HG02571 (cell line): ENCODE data around the gene PRR20A.
"Not testable (repeated sequence)": the region's sequence is repeated elsewhere in the genome, so short reads cannot be mapped to it uniquely, and the experiment has no call there.

Experiments
- ATAC-seq: cut with Tn5 transposase; IDR thresholded peaks from one replicate; pipeline ENCODE4 v1.9.1; 2021; ENCODE audit warnings: mild to moderate bottlenecking, moderate library complexity; ENCODE audit not compliant: unreplicated experiment

Gene PRR20A

GRCh38 chr13:57140235-57140968 lies at the start of gene PRR20A:
PRR20A (plus strand) TSS chr13:57140918; CDS start chr13:57141305, 387 bp downstream.
- not testable (repeated sequence) for ATAC-seq

- ATAC-seq: no peak
These were observed 25.8 kb upstream of the PRR20A start for GRCh38 chr13:57114945-57115344.

DNA sequence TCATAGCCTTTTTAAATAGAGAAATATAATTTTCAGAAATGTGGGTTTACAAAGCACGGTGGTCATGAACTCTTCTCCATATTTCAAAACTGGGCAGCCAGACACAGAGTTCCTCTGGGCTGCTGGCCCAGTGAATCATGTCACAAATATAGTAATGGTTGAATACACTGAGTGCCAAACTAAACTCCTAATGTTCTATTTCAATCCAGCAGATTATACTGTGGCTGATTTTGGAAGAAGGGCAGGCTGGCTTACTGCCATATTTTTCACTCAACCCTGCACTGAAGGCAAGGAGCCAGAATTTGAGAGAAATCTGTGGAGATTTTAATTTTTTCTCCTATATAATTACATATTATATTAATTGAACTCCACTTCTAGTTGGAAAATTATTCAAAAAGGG lies 17.0 kb upstream of the PRR20A start:
- no peak for ATAC-seq

DNA sequence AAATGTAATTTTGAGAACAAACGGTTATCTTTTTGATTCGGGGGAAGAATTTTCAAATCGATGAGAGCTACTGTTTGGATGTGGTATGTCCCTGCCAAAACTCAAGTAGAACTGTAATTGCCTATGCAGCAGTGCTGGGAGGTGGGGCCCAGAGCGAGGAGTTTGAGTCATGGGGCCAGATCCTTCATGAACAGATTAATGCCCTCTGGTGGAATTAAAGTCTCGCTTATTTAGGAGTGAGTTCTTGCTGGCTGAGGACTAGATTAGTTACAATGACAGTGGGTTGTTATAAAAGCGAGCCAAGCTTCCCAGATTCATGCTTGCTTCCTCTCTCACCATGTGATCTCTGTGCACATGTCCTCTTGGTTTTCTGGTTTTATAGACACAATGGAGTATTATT lies 11.8 kb upstream of the PRR20A start:
- no peak for ATAC-seq

DNA sequence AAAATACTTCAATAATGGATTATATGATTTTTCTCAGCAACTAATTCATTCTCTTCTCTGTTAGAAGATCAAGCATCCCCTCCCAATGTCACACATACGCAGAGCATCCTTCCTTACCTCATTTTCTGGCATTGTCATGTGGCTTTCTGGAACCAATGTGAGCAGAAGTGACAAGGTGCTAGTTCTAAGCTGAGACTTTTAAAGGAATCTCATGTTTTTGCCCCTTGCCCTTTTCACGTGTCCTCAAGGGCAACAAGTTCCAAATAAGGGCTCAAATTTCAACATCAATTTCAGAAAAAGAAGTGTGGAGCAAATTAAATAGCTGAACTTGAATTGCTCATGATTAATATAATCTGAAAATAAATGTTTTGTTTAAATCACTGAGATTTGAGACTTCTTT lies 4.6 kb upstream of the PRR20A start:
- no peak for ATAC-seq

- no peak for ATAC-seq
These were observed 3.1 kb upstream of the PRR20A start for GRCh38 chr13:57137585-57137984.

DNA sequence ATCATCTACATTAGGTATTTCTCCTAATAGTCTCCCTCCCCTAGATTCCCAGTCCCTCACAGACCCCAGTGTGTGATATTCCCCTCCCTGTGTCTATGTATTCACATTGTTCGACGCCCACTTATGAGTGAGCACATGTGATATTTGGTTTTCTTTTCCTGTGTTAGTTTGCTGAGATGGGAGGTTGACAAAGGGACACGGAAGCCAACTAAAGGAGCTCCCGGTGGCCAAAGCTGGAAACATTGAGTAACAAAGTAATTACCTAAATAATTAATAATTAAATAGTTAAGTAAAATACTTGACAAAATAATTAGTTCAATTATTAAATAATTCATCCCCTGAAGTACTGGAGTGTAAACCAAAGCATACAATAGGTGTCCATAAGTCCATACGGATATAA lies 1.7 kb upstream of the PRR20A start:
- ATAC-seq: no peak

DNA sequence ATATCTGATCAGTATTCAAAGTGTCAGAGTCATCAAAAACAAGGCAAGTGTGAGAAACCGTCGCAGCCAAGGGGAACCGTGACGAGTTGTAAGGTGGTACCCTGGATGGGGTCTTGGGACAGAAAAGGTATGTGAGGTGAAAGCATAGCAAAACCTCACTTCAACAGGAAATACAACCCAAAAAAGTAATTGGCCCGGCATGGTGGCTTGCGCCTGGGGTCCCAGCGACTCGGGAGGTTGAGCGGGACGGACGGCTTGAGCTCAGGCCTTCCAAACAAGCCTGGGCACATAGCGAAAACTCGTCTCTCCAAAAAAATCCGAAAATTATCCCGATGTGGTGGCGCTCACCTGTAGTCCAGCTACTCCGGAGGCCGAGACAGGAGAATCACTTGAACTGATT lies 937 bp upstream of the PRR20A start:
- ATAC-seq: not testable (repeated sequence)

DNA sequence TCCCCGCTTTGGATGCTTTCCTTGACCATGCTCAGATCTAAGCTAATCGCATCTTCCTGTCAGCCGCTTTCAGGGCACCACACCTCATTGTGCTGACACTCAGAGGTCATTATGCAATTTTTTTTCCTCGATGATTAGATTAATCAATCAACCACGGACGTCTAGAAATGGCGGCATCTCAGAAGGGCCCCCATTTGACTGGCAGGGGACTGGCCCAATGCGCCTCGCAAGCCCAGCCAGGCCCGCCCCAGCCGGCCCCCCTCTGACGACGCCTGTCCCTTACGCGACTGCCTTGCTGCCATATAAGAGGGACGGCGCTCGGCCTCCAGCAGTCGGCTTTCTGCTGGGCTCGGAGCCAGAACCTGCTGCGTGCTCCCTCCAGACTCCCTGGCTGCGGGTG lies 6.5 kb downstream of the PRR20A start, which contains the start of gene PRR20B:
Gene PRR20B (plus strand): TSS at position 301 of the 400 bp plus-strand sequence. CDS start 387 bp downstream, outside the sequence.
- not testable (repeated sequence) for ATAC-seq

DNA sequence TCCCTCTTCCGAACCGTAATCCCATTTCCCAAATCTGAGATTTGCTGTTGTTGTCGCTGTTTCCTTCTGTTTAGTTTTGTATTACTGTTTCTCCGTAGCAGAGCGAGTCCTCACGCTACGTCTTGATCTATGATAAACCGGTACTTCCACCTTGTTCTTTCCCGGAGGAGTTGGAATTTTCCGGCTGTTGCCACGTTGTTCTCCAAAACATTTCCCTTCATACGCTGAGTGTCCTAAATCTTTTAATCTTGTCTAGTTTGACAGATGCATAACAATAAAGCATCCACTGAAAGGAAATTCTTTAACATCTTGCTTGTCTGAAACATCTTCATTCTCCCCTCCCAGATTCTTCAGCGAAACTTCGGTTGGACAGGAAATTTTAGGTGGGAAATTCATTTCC lies 7.4 kb downstream of the PRR20A start:
- not testable (repeated sequence) for ATAC-seq

DNA sequence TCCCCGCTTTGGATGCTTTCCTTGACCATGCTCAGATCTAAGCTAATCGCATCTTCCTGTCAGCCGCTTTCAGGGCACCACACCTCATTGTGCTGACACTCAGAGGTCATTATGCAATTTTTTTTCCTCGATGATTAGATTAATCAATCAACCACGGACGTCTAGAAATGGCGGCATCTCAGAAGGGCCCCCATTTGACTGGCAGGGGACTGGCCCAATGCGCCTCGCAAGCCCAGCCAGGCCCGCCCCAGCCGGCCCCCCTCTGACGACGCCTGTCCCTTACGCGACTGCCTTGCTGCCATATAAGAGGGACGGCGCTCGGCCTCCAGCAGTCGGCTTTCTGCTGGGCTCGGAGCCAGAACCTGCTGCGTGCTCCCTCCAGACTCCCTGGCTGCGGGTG lies 13.0 kb downstream of the PRR20A start, which contains the start of gene PRR20C:
Gene PRR20C (plus strand): TSS at position 301 of the 400 bp plus-strand sequence. CDS start 387 bp downstream, outside the sequence.
- not testable (repeated sequence) for ATAC-seq

- not testable (repeated sequence) for ATAC-seq
These were observed 19.6 kb downstream of the PRR20A start, which contains the start of gene PRR20D for GRCh38 chr13:57160332-57160731. PRR20D (plus strand) TSS chr13:57160632; CDS start chr13:57161019, 387 bp downstream.

- not testable (repeated sequence) for ATAC-seq
These were observed 26.2 kb downstream of the PRR20A start, which contains the start of gene PRR20E for GRCh38 chr13:57166897-57167296. PRR20E (plus strand) TSS chr13:57167197; CDS start chr13:57167584, 387 bp downstream.

DNA sequence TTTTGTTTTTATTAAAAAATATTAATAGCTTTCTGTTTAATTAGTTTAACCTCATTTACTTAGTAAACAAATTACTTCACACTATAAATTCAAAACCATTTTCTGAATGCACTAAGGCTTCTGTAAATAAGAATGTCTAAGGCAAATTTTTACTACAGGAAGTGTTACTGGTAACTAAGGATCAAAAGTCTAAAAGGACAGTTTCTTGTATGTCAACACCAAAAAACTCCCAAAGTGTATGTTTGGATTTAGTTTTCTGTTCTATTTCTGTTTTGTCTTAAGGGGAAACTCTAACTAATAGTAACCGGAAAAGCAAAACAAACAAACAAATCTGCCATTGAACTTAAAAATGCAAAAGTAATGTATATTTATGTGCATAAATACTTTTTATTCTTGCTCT lies 50.9 kb downstream of the PRR20A start:
- no peak for ATAC-seq
